GM06990 (cell line): ENCODE measurements around the gene TMEM138.

Experiments used
- DNase-seq: peaks from one replicate; pipeline ENCODE4 v3.0.0-alpha.2; 2011; ENCODE audit not compliant: insufficient read length; ENCODE audit errors: extremely low read depth
- H3K27me3 ChIP-seq: replicated peaks from 2 replicates; pipeline ENCODE4 v1.6.0; 2011; ENCODE audit warnings: low read length; ENCODE audit not compliant: control insufficient read depth, insufficient read depth
- H3K36me3 ChIP-seq: 2 replicates; pipeline ENCODE4 v1.5.1; 2011; ENCODE audit warnings: low read length; ENCODE audit not compliant: control insufficient read depth, insufficient read depth
- H3K4me3 ChIP-seq: replicated peaks from 2 replicates; pipeline ENCODE4 v1.5.1; 2011; ENCODE audit warnings: low read depth, mild to moderate bottlenecking, control low read depth, low read length
- TF ChIP-seq, protein P1 (sequence below): IDR thresholded peaks from 2 replicates; pipeline ENCODE4 v1.5.1; 2011; ENCODE audit warnings: low read length, control low read depth, mild to moderate bottlenecking, inconsistent platforms; ENCODE audit not compliant: insufficient read depth, poor library complexity, severe bottlenecking

The TMEM138 gene

GRCh38 chr11:61406991-61407728 is 45.0 kb downstream of the TMEM138 start:
- DNase-seq = no peak
- H3K27me3 ChIP-seq = no peaks in the 10 kb centered on the region
- H3K4me3 ChIP-seq = no peak overlapping the region
- peaks cover 39% of the 10 kb centered on the region for H3K36me3 ChIP-seq
- TF ChIP-seq, protein P1, sequence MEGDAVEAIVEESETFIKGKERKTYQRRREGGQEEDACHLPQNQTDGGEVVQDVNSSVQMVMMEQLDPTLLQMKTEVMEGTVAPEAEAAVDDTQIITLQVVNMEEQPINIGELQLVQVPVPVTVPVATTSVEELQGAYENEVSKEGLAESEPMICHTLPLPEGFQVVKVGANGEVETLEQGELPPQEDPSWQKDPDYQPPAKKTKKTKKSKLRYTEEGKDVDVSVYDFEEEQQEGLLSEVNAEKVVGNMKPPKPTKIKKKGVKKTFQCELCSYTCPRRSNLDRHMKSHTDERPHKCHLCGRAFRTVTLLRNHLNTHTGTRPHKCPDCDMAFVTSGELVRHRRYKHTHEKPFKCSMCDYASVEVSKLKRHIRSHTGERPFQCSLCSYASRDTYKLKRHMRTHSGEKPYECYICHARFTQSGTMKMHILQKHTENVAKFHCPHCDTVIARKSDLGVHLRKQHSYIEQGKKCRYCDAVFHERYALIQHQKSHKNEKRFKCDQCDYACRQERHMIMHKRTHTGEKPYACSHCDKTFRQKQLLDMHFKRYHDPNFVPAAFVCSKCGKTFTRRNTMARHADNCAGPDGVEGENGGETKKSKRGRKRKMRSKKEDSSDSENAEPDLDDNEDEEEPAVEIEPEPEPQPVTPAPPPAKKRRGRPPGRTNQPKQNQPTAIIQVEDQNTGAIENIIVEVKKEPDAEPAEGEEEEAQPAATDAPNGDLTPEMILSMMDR = no peak

DNA sequence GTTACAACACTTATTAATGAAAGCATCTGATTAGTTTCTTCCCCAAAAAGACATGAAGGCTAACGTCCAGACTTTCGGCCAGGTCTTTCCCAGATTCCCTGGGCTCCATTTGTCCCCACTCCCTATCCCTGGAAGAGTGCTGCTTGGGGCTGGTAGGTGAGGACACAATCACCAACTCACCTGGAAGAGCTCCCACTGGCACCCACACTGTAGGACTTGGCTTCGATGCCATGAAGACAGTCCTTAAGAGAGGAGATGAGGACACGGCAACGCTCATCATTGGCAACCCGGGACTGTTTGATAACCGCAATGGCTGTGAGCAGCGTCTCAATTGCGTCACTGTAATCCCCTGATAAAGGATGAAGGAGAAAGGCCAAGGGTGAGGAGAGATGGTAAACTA is 49.4 kb downstream of the TMEM138 start:
- Histone ChIP-seq H3K27me3 (no peaks in the 10 kb centered on the region), H3K36me3 (peaks cover 34% of the 10 kb centered on the region)

GRCh38 chr11:61413496-61413895 is 51.3 kb downstream of the TMEM138 start:
- Histone ChIP-seq H3K4me3 (no peak overlapping the region), H3K36me3 (peaks cover 34% of the 10 kb centered on the region), H3K27me3 (no peaks in the 10 kb centered on the region)
- TF ChIP-seq, protein P1 = no peak
- DNase-seq = no peak

More for the DNA sequence above, 49.4 kb downstream of the TMEM138 start:
- TF ChIP-seq, protein P1 = no peak
- DNase-seq = no peak
- no peak overlapping the region for H3K4me3 ChIP-seq

GRCh38 chr11:61414547-61414946 is 52.4 kb downstream of the TMEM138 start:
- DNase-seq = no peak
- no peaks in the 10 kb centered on the region for H3K27me3 ChIP-seq
- peaks cover 34% of the 10 kb centered on the region for H3K36me3 ChIP-seq
- no peak overlapping the region for H3K4me3 ChIP-seq
- TF ChIP-seq, protein P1 = no peak

GRCh38 chr11:61415381-61415780 is 53.2 kb downstream of the TMEM138 start:
- Histone ChIP-seq H3K36me3 (peaks cover 38% of the 10 kb centered on the region), H3K4me3 (no peak overlapping the region), H3K27me3 (no peaks in the 10 kb centered on the region)
- TF ChIP-seq, protein P1 = no peak
- DNase-seq = no peak
